PFSK-1 (cell line): ENCODE results near the gene ULK4.

ENCODE experiments used
- FOXP2 ChIP-seq: optimal IDR thresholded peaks from 2 replicates; pipeline ENCODE3; 2011; ENCODE audit warnings: borderline replicate concordance, control low read depth, inconsistent platforms; ENCODE audit not compliant: insufficient read depth; ENCODE audit errors: extremely low read length, extremely low read depth
- POLR2AphosphoS5 ChIP-seq: IDR thresholded peaks from 2 replicates; pipeline ENCODE4 v1.6.1; 2012; ENCODE audit warnings: low read depth, mild to moderate bottlenecking, control low read depth, low read length, moderate library complexity
- REST ChIP-seq, 2 experiments: IDR thresholded peaks; 2 replicates each; pipeline versions ENCODE4 v1.6.1 to v1.8.0; 2011 to 2012; ENCODE audit warnings: low read depth in 2 of 2, low read length in 2 of 2, control low read depth in 1 of 2, inconsistent platforms in 1 of 2, mild to moderate bottlenecking in 1 of 2, moderate library complexity in 1 of 2; ENCODE audit not compliant: insufficient read depth in 1 of 2
- SIN3A ChIP-seq: IDR thresholded peaks from 2 replicates; pipeline ENCODE4 v1.6.1; 2012; ENCODE audit warnings: mild to moderate bottlenecking, low read length, moderate library complexity, borderline replicate concordance; ENCODE audit not compliant: insufficient read depth
- TAF1 ChIP-seq: IDR thresholded peaks from 2 replicates; pipeline ENCODE4 v1.6.1; 2012; ENCODE audit warnings: low read length, control low read depth, borderline replicate concordance; ENCODE audit not compliant: insufficient read depth

Gene ULK4

GRCh38 chr3:41708176-41708575 is 253.7 kb downstream of the ULK4 start:
- TF ChIP-seq POLR2AphosphoS5 (no peak), SIN3A (no peak), FOXP2 (no peak), TAF1 (no peak), REST (IDR thresholded peaks at IDR 0.05; ENCODE audit: insufficient read depth in 1 of 2, low read depth in 2 of 2, low read length in 2 of 2) (no peak)

DNA sequence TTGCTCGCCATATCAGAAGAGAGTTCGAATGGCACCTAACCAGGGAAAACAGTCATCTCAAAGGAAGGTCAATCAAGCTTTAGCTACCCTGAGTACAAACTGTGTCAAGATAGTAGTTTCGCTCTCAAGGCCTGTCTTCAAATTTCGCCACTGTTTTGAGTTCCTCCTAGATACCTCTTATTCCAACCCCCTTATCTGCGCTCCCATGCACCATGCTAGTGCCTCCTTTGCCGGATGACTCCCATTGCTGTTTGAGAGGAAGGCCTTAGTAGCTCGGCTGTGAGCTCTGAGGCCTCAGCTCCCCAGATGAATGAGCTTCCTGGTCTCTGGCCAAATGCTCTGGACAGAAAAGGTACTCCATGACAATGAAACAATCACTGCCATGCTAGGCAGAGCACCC is 256.0 kb downstream of the ULK4 start:
- TF ChIP-seq REST (IDR thresholded peaks at IDR 0.05; ENCODE audit: insufficient read depth in 1 of 2, low read depth in 2 of 2, low read length in 2 of 2): no peak
- no peak for TF ChIP-seq TAF1
- TF ChIP-seq SIN3A: no peak
- TF ChIP-seq FOXP2: no peak
- TF ChIP-seq POLR2AphosphoS5: no peak

- TF ChIP-seq POLR2AphosphoS5 (no peak), SIN3A (no peak), TAF1 (no peak), REST (IDR thresholded peaks at IDR 0.05; ENCODE audit: insufficient read depth in 1 of 2, low read depth in 2 of 2, low read length in 2 of 2) (no peak), FOXP2 (no peak)
These were observed 260.7 kb downstream of the ULK4 start for GRCh38 chr3:41701191-41701698.

DNA sequence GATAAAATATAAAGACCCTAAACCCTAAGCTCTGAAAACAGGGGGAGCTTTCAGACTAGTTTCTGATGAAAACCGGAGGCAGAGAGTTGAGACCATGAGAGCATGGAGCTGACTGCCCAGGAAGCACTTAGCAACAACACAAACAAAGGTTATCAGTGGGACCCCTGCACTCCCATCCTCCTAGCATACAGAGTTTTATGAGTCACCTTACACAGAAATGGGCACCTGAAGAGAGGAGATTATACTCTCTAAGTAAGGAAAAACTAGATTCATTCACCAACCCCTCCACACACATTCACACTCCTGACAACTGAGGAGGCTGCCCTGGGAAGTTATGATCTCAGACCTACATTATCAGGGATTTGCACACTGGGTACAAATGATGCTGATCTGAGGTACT is 261.7 kb downstream of the ULK4 start:
- no peak for TF ChIP-seq TAF1
- TF ChIP-seq SIN3A: no peak
- TF ChIP-seq REST (IDR thresholded peaks at IDR 0.05; ENCODE audit: insufficient read depth in 1 of 2, low read depth in 2 of 2, low read length in 2 of 2): no peak
- no peak for TF ChIP-seq POLR2AphosphoS5
- TF ChIP-seq FOXP2: no peak

GRCh38 chr3:41698898-41699297 is 263.0 kb downstream of the ULK4 start:
- TF ChIP-seq SIN3A: no peak
- TF ChIP-seq POLR2AphosphoS5: no peak
- TF ChIP-seq TAF1: no peak
- no peak for TF ChIP-seq REST (IDR thresholded peaks at IDR 0.05; ENCODE audit: insufficient read depth in 1 of 2, low read depth in 2 of 2, low read length in 2 of 2)
- TF ChIP-seq FOXP2: no peak
